Panc1 (cell line): ENCODE results near the gene DLL1.

ENCODE experiments used
- CTCF ChIP-seq: fragments of 450-650 bp; IDR thresholded peaks from 2 replicates; pipeline ENCODE4 v1.5.1; 2017; ENCODE audit warnings: mild to moderate bottlenecking
- POLR2AphosphoS5 ChIP-seq: IDR thresholded peaks from 2 replicates; pipeline ENCODE4 v1.6.1; 2012; ENCODE audit warnings: mild to moderate bottlenecking, low read depth, low read length, moderate library complexity
- SIN3A ChIP-seq: IDR thresholded peaks from 2 replicates; pipeline ENCODE4 v1.6.1; 2012; ENCODE audit warnings: low read depth, mild to moderate bottlenecking, low read length, moderate library complexity, borderline replicate concordance; ENCODE audit not compliant: insufficient read depth
- TCF7L2 ChIP-seq: IDR thresholded peaks from 2 replicates; pipeline ENCODE4 v1.6.1; 2011; ENCODE audit warnings: mild to moderate bottlenecking, low read depth, low read length, inconsistent platforms

- TF ChIP-seq CTCF (no peak), POLR2AphosphoS5 (no peak), TCF7L2 (no peak), SIN3A (no peak)
Measured at GRCh38 chr6:170258407-170258806, 32.5 kb downstream of the DLL1 start.
